HL-60 (cell line): ENCODE measurements around the gene NFASC.

Source experiments
- TF ChIP-seq, protein P1 (sequence below): IDR thresholded peaks from one replicate; pipeline ENCODE4 v1.5.1; 2011; ENCODE audit warnings: low read length, control low read depth, inconsistent platforms; ENCODE audit not compliant: insufficient read depth
- TF ChIP-seq, protein P2 (sequence below): IDR thresholded peaks from 2 replicates; pipeline ENCODE4 v1.6.1; 2012; ENCODE audit warnings: low read depth; ENCODE audit not compliant: insufficient replicate concordance

- TF ChIP-seq, protein P1, sequence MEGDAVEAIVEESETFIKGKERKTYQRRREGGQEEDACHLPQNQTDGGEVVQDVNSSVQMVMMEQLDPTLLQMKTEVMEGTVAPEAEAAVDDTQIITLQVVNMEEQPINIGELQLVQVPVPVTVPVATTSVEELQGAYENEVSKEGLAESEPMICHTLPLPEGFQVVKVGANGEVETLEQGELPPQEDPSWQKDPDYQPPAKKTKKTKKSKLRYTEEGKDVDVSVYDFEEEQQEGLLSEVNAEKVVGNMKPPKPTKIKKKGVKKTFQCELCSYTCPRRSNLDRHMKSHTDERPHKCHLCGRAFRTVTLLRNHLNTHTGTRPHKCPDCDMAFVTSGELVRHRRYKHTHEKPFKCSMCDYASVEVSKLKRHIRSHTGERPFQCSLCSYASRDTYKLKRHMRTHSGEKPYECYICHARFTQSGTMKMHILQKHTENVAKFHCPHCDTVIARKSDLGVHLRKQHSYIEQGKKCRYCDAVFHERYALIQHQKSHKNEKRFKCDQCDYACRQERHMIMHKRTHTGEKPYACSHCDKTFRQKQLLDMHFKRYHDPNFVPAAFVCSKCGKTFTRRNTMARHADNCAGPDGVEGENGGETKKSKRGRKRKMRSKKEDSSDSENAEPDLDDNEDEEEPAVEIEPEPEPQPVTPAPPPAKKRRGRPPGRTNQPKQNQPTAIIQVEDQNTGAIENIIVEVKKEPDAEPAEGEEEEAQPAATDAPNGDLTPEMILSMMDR: no peak
- TF ChIP-seq, protein P2, sequence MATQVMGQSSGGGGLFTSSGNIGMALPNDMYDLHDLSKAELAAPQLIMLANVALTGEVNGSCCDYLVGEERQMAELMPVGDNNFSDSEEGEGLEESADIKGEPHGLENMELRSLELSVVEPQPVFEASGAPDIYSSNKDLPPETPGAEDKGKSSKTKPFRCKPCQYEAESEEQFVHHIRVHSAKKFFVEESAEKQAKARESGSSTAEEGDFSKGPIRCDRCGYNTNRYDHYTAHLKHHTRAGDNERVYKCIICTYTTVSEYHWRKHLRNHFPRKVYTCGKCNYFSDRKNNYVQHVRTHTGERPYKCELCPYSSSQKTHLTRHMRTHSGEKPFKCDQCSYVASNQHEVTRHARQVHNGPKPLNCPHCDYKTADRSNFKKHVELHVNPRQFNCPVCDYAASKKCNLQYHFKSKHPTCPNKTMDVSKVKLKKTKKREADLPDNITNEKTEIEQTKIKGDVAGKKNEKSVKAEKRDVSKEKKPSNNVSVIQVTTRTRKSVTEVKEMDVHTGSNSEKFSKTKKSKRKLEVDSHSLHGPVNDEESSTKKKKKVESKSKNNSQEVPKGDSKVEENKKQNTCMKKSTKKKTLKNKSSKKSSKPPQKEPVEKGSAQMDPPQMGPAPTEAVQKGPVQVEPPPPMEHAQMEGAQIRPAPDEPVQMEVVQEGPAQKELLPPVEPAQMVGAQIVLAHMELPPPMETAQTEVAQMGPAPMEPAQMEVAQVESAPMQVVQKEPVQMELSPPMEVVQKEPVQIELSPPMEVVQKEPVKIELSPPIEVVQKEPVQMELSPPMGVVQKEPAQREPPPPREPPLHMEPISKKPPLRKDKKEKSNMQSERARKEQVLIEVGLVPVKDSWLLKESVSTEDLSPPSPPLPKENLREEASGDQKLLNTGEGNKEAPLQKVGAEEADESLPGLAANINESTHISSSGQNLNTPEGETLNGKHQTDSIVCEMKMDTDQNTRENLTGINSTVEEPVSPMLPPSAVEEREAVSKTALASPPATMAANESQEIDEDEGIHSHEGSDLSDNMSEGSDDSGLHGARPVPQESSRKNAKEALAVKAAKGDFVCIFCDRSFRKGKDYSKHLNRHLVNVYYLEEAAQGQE: no peak
Observed at GRCh38 chr1:205025239-205025638, 154.6 kb downstream of the NFASC start.
